NCI-H187 treated with DMSO at 0.1 percent for 48 hours (cell line): ENCODE results near the gene TIMM13.

Source experiments
- DNase-seq: peaks from one replicate; lab custom pipeline; 2025; lab: John Stamatoyannopoulos, UW

TIMM13 gene

DNA sequence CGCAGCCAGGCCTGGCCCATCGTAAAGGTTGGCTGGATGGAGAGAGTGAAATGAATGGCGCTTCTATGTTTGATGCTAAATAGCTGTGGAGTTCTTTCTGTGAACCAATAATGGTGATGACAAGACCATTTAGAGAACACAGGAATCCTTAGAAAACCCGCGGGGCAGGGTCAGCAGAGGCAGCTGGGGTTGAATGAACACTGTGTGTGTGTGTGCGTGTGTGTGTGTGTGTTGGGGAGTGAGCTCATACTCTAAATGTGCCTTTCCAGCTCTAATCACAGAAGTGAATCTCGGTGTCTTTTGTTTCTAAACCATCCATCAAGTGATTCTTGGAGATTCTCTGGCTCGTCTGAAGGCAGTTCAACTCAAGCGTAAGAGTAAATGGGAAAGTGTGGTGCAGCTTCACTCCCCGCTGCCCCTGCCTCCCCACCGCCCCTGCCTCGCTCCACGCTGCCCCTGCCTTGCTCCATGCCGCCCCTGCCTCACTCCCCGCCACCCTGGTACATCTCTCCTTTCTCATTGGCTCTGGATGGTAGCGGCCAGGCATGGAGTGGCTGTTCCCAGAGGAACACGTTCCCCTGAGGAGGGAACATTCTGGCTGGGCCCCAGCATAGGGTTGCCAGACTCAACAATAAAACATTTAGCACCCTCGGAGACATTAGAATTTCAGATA is 46.1 kb downstream of the TIMM13 start:
- DNase-seq = peak; percentile 30

DNA sequence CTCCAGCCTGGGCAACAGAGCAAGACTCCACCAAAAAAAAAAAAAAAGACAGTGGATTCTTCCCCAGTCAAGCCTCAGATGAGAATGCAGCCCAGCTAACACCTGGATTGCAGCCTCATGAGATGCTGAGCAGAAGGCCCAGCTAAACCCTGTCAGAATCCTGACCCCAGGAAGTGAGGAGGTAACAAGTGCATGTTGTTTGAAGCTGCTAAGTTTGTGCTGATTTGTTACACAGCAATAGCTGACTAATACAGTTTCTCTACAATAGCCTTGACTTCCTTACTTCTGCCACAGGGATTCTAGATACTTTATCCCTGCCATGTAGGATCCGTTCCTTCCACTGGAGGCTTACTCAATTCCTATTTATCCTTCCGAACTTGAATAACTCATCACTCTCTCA is 46.8 kb downstream of the TIMM13 start:
- DNase-seq = no peak

DNA sequence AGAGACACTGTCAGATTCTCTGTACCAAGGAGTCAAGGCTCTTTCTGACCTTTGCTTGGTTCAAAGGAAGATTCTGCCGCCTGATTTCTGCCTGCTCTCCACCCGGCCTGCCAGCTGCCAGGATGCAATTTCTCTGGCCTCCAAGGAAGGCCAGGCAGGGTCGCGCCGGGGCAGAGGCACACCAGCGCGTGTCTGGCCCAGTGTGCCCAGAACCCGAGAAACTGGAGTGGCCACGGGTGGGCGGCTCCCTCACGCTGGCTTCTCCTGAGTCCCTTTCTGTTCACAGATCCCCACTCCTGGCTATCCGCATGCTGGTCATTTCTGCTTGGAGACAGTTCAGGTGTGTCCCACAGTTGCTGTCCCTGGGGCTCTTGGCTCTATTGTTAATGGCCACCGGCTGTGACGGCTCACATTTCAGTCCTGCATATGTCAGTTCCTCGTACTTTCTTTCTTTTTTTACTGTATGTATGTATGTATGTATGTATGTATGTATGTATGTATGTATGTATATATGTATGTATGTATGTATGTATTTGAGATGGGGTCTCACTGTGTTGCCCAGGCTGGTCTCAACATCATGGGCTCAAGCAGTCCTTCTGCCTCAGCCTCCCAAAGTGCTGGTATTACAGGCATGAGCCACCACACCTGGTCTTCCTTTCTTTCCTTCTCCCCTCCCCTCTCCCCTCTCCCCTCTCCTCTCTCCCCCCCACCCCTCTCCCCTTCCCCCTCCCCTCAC is 50.4 kb downstream of the TIMM13 start:
- DNase-seq = no peak
